Stimulated activated CD4-positive, alpha-beta T cell treated with anti-CD3 and anti-CD28 coated beads, Interleukin-12 subunit alpha, Interleukin-12 subunit beta, amount 100 ng/mL, for 48 hours (primary cell): Measurements from ENCODE around the gene PDXDC1.
"Not testable (repeated sequence)": the region's sequence is repeated elsewhere in the genome, so short reads cannot be mapped to it uniquely, and the experiment has no call there.

ENCODE experiments used
- DNase-seq, 3 donors: peaks; one replicate each; pipeline ENCODE4 v3.0.0-alpha.2; 2020; ENCODE audit warnings: low read depth in 2 of 3, low spot score in 1 of 3

PDXDC1 gene

GRCh38 chr16:15012941-15013340 lies 38.1 kb downstream of the PDXDC1 start:
- DNase-seq = not testable (repeated sequence)

DNA sequence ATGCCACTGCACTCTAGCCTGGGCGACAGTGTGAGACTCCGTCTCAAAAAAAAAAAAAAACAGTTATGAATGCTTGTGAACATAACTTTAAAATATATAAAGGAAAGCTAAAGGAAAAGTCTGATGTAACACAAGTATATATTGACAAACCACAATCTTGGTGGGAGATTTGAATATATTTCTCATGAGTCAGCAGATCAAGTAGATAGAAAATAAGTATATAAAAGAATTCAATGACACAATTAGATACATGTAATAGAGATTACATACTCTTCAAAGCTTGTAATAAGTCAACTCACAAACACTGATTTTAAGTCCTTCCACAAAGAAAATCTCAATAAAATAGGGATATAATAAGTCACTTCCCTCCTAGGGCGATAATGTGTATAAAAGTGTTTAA lies 40.8 kb downstream of the PDXDC1 start:
- DNase-seq = not testable (repeated sequence)

GRCh38 chr16:15016354-15016753 lies 41.5 kb downstream of the PDXDC1 start:
- not testable (repeated sequence) for DNase-seq

DNA sequence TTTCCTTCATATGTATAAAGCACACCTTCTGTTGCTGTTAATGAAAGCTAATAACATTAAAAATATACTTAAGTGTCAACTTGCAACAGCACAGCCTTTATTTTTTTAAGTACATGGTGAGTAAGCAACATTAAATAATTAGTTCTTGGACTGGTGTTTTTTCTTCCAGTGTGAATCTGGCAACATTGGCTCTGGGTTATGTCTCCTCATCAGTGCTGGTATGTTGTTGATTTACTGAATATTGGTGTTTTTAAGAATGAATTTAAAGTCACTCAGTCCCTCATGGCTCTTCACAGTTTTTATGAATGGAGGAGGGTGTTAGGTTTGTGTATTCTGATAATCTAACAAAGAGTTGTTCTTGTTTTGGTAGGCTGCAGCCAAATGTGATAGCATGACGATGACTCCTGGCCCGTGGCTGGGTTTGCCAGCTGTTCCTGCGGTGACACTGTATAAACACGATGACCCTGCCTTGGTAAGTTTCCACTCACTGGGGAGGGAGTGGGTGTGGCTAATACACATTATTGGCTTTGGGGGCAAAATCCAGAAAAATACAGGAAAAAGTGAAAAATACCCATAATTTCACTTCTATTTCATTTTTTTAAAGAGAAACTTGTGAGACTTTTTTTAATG lies 42.2 kb downstream of the PDXDC1 start:
- DNase-seq = not testable (repeated sequence)

DNA sequence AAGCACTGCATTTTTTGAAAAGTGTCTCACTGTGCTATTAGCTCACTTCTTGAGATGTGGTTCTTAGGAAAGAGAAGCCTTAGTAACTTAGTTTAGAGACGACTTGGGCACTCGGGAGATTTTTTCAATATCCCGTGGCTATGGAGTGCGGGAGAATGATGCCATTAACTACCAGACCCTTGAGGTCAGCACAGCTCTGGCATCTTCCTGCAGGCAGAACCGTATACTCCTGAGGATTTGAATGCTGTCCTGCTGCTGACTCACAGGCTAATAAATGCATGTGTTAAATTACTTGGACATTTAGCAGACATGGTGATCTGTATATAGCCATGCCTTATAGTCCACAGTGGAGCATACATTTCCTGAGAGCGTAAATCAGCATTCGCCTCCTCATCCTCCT lies 46.6 kb downstream of the PDXDC1 start:
- not testable (repeated sequence) for DNase-seq

GRCh38 chr16:15022194-15022593 lies 47.4 kb downstream of the PDXDC1 start:
- DNase-seq = not testable (repeated sequence)

GRCh38 chr16:15023381-15024077 lies 48.7 kb downstream of the PDXDC1 start:
- not testable (repeated sequence) for DNase-seq

- not testable (repeated sequence) for DNase-seq
These were observed 50.0 kb downstream of the PDXDC1 start for GRCh38 chr16:15024858-15025199.

DNA sequence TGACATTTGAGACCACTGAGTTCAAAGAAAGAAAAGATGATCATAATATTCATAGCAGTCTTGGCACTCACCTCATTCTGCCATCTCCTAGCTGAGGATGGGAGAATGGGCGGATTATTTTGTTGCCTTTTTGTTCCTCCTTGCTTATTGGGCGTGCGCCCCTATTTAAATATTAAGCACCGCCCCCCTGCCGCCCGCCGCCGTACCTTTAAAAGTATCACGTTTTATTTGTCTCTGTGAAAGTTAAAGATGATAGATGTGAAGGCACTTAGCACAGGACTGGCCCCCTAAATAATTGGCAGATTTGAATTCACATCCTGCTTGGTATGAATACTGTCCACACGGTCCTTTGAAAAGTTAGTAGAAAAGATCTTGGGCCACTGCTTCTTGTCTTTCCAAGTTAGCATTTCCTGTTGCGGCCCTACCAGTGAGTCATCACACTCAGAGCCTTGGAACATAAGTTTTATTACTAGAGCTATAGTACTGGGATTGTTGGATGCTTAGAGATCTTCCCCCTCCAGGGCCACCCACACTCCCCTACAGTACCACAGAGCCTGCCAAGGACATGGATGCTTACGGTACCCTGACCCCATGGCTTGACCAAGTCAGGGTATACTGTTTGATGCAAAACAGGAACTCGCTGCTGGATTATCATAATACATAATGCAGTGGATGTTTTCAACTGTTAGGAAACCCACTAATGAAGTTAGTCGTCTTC lies 50.6 kb downstream of the PDXDC1 start:
- DNase-seq = not testable (repeated sequence)

DNA sequence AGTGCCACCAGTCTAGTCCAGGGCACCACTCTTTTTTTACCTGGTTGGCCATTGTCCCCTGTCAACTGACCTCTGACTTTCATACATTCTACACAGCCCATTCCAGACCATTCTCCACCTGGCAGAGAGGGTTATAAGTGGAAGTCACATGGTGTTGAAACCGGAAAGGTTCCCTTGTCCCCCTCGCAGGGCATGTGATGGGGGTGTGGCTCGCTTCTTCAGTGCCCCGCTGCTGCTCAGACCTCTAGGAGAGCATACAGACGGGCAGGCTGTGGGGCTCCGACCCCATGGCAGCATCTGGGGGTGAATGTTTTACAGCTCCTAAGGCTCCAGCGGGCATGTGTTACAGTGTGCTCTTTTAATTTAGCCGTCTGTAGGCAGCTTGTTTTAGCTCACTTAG lies 52.2 kb downstream of the PDXDC1 start:
- DNase-seq = not testable (repeated sequence)

GRCh38 chr16:15027503-15028344 lies 52.9 kb downstream of the PDXDC1 start:
- DNase-seq = not testable (repeated sequence)

- not testable (repeated sequence) for DNase-seq
These were observed 53.5 kb downstream of the PDXDC1 start for GRCh38 chr16:15028345-15028715.

DNA sequence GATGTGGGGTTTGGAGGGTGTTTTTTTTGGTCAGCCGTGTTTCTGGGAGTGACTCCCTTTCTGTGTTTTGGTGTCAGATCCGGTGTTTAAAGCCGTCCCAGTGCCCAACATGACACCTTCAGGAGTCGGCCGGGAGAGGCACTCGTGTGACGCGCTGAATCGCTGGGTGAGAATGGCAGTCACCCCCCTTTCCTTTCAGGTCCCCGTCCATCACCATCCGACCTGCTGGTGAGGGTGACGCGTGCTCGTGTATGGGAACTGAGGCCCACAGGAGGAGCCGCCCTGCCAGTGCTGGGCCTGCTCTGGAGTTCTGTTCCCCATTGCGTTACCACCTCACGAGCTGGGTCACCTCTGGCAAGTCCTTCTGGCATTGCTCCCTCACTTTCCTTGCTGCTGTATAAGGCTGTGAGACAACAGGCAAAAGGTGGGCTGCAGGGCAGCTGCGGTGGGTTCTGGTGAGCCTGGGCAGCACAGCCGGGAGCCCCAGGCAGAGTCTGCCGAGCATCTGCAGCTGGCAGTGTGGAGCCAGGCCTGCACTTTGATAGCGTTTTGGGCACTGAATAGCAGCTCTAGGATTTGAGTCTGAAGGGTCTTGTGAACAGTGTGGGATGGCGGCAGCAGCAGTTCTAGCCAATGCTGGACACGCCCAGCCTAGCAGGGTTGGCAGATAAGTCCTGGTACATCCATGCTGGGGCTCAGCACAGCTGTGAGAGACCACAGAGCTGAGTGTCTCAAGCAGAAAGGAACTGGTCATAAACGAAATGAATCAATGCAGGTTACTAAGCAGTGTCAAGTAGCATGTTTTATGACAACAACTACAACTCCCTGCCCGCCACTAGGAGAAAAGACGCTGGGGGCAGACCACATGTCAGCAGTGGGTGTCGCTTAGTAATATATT lies 54.2 kb downstream of the PDXDC1 start:
- not testable (repeated sequence) for DNase-seq

GRCh38 chr16:15029749-15030148 lies 54.9 kb downstream of the PDXDC1 start:
- DNase-seq = not testable (repeated sequence)

- no peak for DNase-seq
These were observed 56.4 kb downstream of the PDXDC1 start for GRCh38 chr16:15031179-15031578.

DNA sequence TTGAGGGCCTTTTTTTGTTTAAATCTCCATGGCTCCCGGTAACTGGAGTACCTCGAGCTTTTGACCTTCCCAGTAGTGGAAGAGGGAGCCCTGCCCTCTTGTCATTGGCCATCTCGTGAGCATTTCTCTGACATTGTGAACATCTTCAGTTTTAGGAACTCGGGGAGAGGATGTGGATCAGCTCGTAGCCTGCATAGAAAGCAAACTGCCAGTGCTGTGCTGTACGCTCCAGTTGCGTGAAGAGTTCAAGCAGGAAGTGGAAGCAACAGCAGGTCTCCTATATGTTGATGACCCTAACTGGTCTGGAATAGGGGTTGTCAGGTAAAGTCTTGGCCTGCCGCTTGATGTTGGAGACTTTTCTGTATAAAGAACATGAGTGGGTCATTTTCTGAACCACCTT lies 56.8 kb downstream of the PDXDC1 start:
- DNase-seq = no peak

GRCh38 chr16:15032547-15033308 lies 57.9 kb downstream of the PDXDC1 start:
- DNase-seq = no peak

- DNase-seq = no peak
These were observed 58.5 kb downstream of the PDXDC1 start for GRCh38 chr16:15033309-15033707.
